Measurements from ENCODE around the gene CERS1. TPM values are rescaled to one million over a fixed set of nuclear protein-coding genes. Genes with fewer than 3 reads are reported as not detected.

The CERS1 gene
- total RNA-seq, 2 donors from 2014 or later, result 0.79 to 1.6 TPM

DNA sequence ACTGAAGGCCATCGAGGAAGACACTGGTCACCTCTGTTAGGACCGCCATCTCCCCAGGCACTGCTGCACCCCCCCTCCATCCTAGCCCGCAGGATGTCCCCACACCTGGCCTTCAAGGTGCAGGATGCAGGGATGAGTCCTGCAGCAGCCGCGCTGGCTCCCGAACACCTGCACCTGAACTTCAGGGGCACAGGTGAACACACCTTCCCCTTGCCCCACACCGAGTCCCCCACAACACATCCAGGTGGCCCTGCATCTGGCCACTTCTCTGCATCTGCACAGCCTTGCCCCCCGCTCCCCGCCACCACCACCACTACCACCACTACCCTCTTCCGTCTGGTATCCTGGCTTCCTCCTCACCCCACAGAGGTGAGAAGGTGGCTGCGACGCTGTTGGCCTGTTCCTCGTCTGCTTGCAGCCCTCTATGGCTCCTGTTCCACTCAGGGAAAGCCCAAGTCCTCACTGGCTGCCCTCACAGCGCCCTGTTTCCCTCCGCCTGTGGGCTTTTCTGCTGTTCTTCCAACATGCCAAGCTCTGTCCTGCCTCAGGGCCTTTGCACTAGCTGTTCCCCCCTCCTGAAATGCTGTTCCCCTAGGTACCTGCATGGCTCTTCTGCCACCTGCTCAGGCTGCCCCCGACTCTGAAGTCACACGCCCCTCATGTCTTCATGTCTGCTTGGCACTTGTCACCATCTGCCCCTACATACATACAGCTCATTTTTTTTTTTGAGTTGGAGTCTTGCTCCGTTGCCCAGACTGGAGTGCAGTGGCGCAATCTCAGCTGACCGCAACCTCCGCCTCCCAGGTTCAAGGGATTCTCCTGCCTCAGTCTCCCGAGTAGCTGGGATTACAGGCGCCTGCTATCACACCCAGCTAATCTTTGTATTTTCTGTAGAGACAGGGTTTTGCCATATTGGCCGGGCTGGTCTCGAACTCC lies 1.4 kb upstream of the CERS1 start:
- Histone ChIP-seq H3K36me3 (peaks cover 21% of the 10 kb centered on the region), H3K27me3 (no peaks in the 10 kb centered on the region), H3K9me3 (no peaks in the 10 kb centered on the region), H3K4me1 (peaks cover 0 to 32% of the 10 kb centered on the region in 2 donors), H3K27ac (no peak overlapping the region), H3K4me3 (no peak overlapping the region)
- DNase-seq (ENCODE audit: low spot score), result no peak
- TF ChIP-seq, protein P1, sequence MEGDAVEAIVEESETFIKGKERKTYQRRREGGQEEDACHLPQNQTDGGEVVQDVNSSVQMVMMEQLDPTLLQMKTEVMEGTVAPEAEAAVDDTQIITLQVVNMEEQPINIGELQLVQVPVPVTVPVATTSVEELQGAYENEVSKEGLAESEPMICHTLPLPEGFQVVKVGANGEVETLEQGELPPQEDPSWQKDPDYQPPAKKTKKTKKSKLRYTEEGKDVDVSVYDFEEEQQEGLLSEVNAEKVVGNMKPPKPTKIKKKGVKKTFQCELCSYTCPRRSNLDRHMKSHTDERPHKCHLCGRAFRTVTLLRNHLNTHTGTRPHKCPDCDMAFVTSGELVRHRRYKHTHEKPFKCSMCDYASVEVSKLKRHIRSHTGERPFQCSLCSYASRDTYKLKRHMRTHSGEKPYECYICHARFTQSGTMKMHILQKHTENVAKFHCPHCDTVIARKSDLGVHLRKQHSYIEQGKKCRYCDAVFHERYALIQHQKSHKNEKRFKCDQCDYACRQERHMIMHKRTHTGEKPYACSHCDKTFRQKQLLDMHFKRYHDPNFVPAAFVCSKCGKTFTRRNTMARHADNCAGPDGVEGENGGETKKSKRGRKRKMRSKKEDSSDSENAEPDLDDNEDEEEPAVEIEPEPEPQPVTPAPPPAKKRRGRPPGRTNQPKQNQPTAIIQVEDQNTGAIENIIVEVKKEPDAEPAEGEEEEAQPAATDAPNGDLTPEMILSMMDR (IDR thresholded peaks at IDR 0.05), result no peak

DNA sequence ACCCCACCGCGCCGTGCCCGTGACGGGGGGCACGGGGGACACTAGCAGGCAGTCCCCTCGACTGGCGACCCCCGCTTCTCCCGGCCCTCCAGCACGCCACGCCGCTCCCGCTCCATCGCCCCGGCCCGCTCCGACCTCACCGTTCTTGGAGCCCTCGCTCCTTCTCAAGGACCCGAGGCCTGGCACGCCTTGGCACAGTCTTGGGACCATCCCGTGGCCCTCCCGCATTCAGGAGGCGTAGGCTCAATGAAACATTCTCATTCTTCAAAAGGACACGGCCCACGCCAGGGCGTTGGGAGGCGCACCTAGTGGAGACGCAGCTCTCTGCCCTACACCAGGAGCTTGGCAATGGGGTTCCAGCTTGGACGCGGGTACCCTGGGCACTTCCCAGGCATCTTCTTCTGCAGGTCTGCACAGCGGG lies 473 bp upstream of the CERS1 start:
- H3K27me3 ChIP-seq, result no peaks in the 10 kb centered on the region
- no peaks in the 10 kb centered on the region for H3K9me3 ChIP-seq
- peaks cover 20% of the 10 kb centered on the region for H3K36me3 ChIP-seq
- peaks cover 0 to 32% of the 10 kb centered on the region in 2 donors for H3K4me1 ChIP-seq
- peak overlapping the region in 1 of 2 donors; percentile 42 for H3K4me3 ChIP-seq
- H3K27ac ChIP-seq, result no peak overlapping the region
- TF ChIP-seq, protein P1 (IDR thresholded peaks at IDR 0.05), result no peak
- no peak for DNase-seq (ENCODE audit: low spot score)

DNA sequence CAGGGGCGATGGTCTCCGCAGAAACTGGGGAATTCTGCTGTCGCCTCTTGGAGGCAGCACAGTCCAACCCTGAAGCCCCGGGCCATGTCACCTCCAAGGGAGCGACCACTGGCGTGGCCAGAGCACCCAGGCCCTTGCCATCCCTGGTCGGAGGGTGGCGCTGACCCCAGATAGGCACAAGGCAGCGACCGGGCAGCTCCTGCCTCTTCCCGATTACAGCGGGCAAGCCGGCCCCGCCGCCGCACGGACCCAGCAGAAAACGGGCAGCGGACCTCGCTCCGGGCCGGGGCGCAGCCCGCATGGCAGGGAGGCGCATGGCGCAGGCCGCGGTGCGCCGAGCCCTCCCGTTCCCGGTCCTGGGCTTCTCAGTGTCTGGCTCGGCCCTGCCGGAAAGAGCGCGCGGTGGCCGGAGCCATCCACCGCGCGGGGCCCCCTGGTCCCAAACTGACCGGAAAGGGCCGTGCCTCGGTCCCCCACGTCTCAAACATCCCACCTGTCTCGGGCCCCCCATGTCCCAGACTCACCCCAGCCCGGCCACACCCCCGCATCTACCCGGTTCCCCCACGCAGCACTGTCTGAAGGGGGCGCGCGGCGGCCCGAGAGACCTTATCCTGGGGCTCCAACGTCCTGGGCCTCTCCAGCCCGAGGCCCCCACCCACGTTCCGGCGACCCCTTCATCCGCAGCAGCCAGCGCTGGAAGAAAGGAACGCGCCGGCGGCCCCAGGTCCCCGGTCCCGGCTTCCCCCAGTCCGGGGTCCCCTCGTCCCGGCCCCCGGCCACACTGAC lies 727 bp downstream of the CERS1 start:
- peak overlapping the region; percentile 29 to 55 for H3K4me3 ChIP-seq
- no peaks in the 10 kb centered on the region for H3K9me3 ChIP-seq
- peak overlapping the region in 1 of 2 donors; percentile 16 for H3K27ac ChIP-seq
- no peaks in the 10 kb centered on the region for H3K27me3 ChIP-seq
- TF ChIP-seq, protein P1 (IDR thresholded peaks at IDR 0.05), result peak in 1 of 2 donors; percentile 52
- peaks cover 11% of the 10 kb centered on the region for H3K36me3 ChIP-seq
- H3K4me1 ChIP-seq, result peaks cover 0 to 32% of the 10 kb centered on the region in 2 donors
- no peak for DNase-seq (ENCODE audit: low spot score)

DNA sequence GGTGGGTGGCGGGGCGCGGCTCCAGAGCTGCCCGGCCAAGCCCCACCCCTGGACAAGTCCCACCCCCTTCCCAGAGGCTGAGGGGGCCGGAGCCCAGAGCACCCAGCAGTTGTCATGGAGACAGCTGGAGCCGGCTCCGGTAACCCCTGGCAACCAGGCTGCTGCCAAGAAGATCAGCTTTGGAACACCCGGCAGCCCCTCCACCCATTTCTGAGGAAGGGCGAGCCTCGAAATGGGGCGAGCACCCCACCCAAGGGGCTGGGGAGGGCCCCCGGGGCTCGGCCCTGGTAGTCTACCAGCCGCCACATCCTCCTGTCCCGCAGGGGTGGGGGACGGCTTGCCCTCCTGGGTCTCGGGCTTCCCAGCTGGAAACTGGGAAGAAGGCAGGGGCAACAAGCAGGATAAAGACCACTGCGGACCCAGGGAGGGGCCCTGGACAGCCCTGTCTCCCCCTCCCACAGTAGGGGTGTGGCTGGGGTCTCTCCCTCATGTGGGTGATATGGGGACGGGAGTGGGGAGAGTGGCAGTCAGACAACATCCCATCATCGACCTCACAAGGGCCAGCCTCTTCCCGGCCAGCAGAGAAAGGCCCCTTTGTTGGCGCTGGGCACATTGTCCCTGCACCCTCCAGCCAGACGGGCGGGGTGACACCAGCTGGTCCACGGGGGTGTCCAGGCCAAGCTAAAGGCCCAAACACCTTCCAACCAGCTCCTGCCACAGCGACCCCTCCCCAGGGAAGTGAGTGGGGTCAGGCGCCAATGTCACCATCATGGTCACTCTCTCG lies 1.5 kb downstream of the CERS1 start:
- Histone ChIP-seq H3K4me1 (peaks cover 0 to 32% of the 10 kb centered on the region in 2 donors), H3K27me3 (no peaks in the 10 kb centered on the region), H3K9me3 (no peaks in the 10 kb centered on the region), H3K4me3 (peak overlapping the region in 1 of 2 donors; percentile 55), H3K36me3 (peaks cover 7% of the 10 kb centered on the region), H3K27ac (no peak overlapping the region)
- no peak for DNase-seq (ENCODE audit: low spot score)
- TF ChIP-seq, protein P1 (IDR thresholded peaks at IDR 0.05), result no peak

- Histone ChIP-seq H3K27me3 (no peaks in the 10 kb centered on the region), H3K4me3 (no peak overlapping the region), H3K27ac (no peak overlapping the region), H3K4me1 (peaks cover 0 to 32% of the 10 kb centered on the region in 2 donors), H3K36me3 (no peaks in the 10 kb centered on the region), H3K9me3 (no peaks in the 10 kb centered on the region)
- TF ChIP-seq, protein P1 (IDR thresholded peaks at IDR 0.05), result no peak
- DNase-seq (ENCODE audit: low spot score), result no peak
Measured at GRCh38 chr19:18893587-18894253, 2.2 kb downstream of the CERS1 start.
